Measurements from ENCODE around the gene PPP1R2.

The PPP1R2 gene

DNA sequence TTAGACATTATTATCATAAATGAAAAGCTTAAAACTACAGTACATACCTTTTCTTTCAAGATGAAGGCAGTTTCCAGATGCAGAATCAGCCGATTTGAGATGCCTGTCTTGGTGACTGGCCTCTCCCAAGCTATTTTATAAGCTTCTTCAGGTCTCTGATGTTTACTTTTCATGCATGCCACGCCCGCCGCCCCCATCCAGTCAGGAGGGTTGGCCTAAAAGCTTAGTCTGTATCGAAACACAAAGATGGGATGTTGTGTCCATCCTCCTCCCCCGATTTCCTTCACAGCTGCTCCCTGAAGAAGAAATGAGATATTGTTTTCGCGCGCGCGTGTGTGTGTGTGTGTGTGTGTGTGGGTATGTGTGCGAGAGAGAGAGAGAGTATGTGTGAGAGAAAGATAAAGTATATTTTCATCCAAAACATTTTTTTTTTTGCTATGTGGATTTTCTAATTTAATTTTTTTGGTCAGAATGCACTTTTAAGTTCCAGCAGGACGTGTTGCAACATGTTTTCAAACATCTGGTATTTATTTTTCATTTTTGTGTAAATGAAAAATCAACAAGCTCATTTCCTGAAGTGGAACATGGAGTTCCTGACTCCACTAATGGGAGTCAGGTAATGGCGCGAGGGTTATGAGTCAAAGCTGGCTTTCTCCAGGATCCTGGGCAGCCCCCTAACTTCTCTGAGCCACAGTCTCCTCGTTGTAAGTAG lies 40.9 kb upstream of the PPP1R2 start, which contains the start of gene APOD:
Gene APOD, minus strand, starts transcription at position 110 of the 712 bp plus-strand sequence. CDS start 4,479 bp downstream, outside the sequence.
- Histone ChIP-seq H3K4me1 (ENCODE audit: low read length) (peaks cover 10% of the 10 kb centered on the region), H3F3A (ENCODE audit: insufficient read depth, low read length) (peaks cover 13% of the 10 kb centered on the region), H3K79me2 (ENCODE audit: low read length) (no peaks in the 10 kb centered on the region), H3K4me3 (ENCODE audit: low read length) (no peak within 1 kb of the TSS), H3K9ac (ENCODE audit: low read length) (no peak within 1 kb of the TSS), H3K27me3 (replicated peaks; ENCODE audit: insufficient read depth, low read length) (peaks cover 32% of the 10 kb centered on the region), H3K4me2 (ENCODE audit: low read depth, low read length) (no peak within 1 kb of the TSS), H3K9me3 (replicated peaks; ENCODE audit: insufficient read depth, low read length) (no peaks in the 10 kb centered on the region), H2AFZ (ENCODE audit: low read length) (no peak within 1 kb of the TSS), H3K36me3 (replicated peaks; ENCODE audit: insufficient read depth, low read length) (no peaks in the 10 kb centered on the region), H4K20me1 (ENCODE audit: insufficient read depth, low read length) (no peaks in the 10 kb centered on the region), H3K27ac (ENCODE audit: low read length) (no peak within 1 kb of the TSS), H3K9me2 (replicated peaks; ENCODE audit: insufficient read depth, low read length) (no peaks in the 10 kb centered on the region)
- no peak for DNase-seq
- TF ChIP-seq, protein P1, sequence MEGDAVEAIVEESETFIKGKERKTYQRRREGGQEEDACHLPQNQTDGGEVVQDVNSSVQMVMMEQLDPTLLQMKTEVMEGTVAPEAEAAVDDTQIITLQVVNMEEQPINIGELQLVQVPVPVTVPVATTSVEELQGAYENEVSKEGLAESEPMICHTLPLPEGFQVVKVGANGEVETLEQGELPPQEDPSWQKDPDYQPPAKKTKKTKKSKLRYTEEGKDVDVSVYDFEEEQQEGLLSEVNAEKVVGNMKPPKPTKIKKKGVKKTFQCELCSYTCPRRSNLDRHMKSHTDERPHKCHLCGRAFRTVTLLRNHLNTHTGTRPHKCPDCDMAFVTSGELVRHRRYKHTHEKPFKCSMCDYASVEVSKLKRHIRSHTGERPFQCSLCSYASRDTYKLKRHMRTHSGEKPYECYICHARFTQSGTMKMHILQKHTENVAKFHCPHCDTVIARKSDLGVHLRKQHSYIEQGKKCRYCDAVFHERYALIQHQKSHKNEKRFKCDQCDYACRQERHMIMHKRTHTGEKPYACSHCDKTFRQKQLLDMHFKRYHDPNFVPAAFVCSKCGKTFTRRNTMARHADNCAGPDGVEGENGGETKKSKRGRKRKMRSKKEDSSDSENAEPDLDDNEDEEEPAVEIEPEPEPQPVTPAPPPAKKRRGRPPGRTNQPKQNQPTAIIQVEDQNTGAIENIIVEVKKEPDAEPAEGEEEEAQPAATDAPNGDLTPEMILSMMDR (IDR thresholded peaks at IDR 0.05; ENCODE audit: low read length) = no peak
- no peak for TF ChIP-seq EZH2 (optimal IDR thresholded peaks at IDR 0.05; ENCODE audit: low read depth, low read length)
- no peak for TF ChIP-seq EZH2phosphoT487 (IDR thresholded peaks at IDR 0.05; ENCODE audit: low read length)

DNA sequence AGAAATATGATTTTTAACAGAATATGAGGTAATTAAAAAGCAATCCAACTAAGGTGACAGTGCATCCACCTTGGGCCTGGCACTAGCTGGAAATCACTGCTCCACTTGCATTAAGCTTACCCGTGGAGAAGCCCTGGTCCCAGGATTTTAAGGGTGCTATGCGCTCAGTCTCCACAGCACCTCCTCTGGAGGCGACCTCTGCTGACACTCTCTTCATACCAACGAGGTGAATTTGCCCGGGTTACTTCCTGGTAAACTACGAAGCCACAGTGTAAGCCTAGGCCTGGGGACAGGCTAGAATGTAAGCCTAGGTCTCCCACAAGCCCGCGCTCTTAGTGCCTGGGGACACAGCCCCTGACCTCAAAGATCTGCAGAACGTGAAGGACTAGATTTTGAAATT lies 39.8 kb upstream of the PPP1R2 start:
- Histone ChIP-seq H4K20me1 (ENCODE audit: insufficient read depth, low read length) (no peaks in the 10 kb centered on the region), H3K27ac (ENCODE audit: low read length) (no peak overlapping the region), H3K9me3 (replicated peaks; ENCODE audit: insufficient read depth, low read length) (no peaks in the 10 kb centered on the region), H3K36me3 (replicated peaks; ENCODE audit: insufficient read depth, low read length) (no peaks in the 10 kb centered on the region), H3K79me2 (ENCODE audit: low read length) (no peaks in the 10 kb centered on the region), H3K4me2 (ENCODE audit: low read depth, low read length) (no peak overlapping the region), H3K9me2 (replicated peaks; ENCODE audit: insufficient read depth, low read length) (no peaks in the 10 kb centered on the region), H3K4me3 (ENCODE audit: low read length) (no peak overlapping the region), H3K4me1 (ENCODE audit: low read length) (peaks cover 10% of the 10 kb centered on the region), H2AFZ (ENCODE audit: low read length) (no peak overlapping the region), H3K27me3 (replicated peaks; ENCODE audit: insufficient read depth, low read length) (peaks cover 22% of the 10 kb centered on the region), H3F3A (ENCODE audit: insufficient read depth, low read length) (peaks cover 13% of the 10 kb centered on the region), H3K9ac (ENCODE audit: low read length) (no peak overlapping the region)
- DNase-seq = no peak
- no peak for TF ChIP-seq EZH2phosphoT487 (IDR thresholded peaks at IDR 0.05; ENCODE audit: low read length)
- TF ChIP-seq EZH2 (optimal IDR thresholded peaks at IDR 0.05; ENCODE audit: low read depth, low read length) = no peak
- TF ChIP-seq, protein P1 (IDR thresholded peaks at IDR 0.05; ENCODE audit: low read length) = no peak

- Histone ChIP-seq H3K27me3 (replicated peaks; ENCODE audit: insufficient read depth, low read length) (peaks cover 13% of the 10 kb centered on the region), H3K4me2 (ENCODE audit: low read depth, low read length) (no peak overlapping the region), H3K9ac (ENCODE audit: low read length) (no peak overlapping the region), H3K9me3 (replicated peaks; ENCODE audit: insufficient read depth, low read length) (no peaks in the 10 kb centered on the region), H3K4me1 (ENCODE audit: low read length) (no peaks in the 10 kb centered on the region), H3K9me2 (replicated peaks; ENCODE audit: insufficient read depth, low read length) (no peaks in the 10 kb centered on the region), H3F3A (ENCODE audit: insufficient read depth, low read length) (no peaks in the 10 kb centered on the region), H4K20me1 (ENCODE audit: insufficient read depth, low read length) (no peaks in the 10 kb centered on the region), H3K79me2 (ENCODE audit: low read length) (no peaks in the 10 kb centered on the region), H3K4me3 (ENCODE audit: low read length) (no peak overlapping the region), H3K36me3 (replicated peaks; ENCODE audit: insufficient read depth, low read length) (no peaks in the 10 kb centered on the region), H3K27ac (ENCODE audit: low read length) (no peak overlapping the region), H2AFZ (ENCODE audit: low read length) (no peak overlapping the region)
- TF ChIP-seq EZH2phosphoT487 (IDR thresholded peaks at IDR 0.05; ENCODE audit: low read length) (no peak), EZH2 (optimal IDR thresholded peaks at IDR 0.05; ENCODE audit: low read depth, low read length) (no peak)
- TF ChIP-seq, protein P1 (IDR thresholded peaks at IDR 0.05; ENCODE audit: low read length) = no peak
- no peak for DNase-seq
Observed at GRCh38 chr3:195580744-195581443, 37.8 kb upstream of the PPP1R2 start.

Measured in MM.1S (cell line).